DND-41 (cell line): ENCODE data around the gene FMNL3.
A peak's percentile ranks its signal among the peaks of the same experiment; 100 is the strongest.

Source experiments
- ATAC-seq: fragments of 200-7000 bp; cut with Tn5 transposase; 3 replicates; pipeline ENCODE4 v1.9.1; 2021; ENCODE audit warnings: low read depth; ENCODE audit not compliant: insufficient read depth
- DNase-seq: peaks from one replicate; pipeline ENCODE4 v3.0.0-alpha.2; 2020
- H2AFZ ChIP-seq: 2 replicates; pipeline ENCODE4 v1.6.0; 2012; ENCODE audit warnings: low read depth, low read length
- H3K27ac ChIP-seq: 2 replicates; pipeline ENCODE4 v1.5.1; 2012; ENCODE audit warnings: low read length, inconsistent platforms
- H3K27me3 ChIP-seq: fragments of 200-600 bp; sonication (generic); 2 replicates; pipeline ENCODE4 v1.6.0; 2012; ENCODE audit warnings: low read length, mild to moderate bottlenecking, inconsistent platforms; ENCODE audit not compliant: insufficient read depth, poor library complexity
- H3K36me3 ChIP-seq: 2 replicates; pipeline ENCODE4 v1.5.1; 2012; ENCODE audit warnings: low read length, inconsistent platforms; ENCODE audit not compliant: insufficient read depth
- H3K4me1 ChIP-seq: 2 replicates; pipeline ENCODE4 v1.5.1; 2012; ENCODE audit warnings: mild to moderate bottlenecking, low read length; ENCODE audit not compliant: insufficient read depth
- H3K4me2 ChIP-seq: 2 replicates; pipeline ENCODE4 v1.6.0; 2012; ENCODE audit warnings: mild to moderate bottlenecking, moderate library complexity, low read length, inconsistent platforms; ENCODE audit not compliant: insufficient read depth
- H3K4me3 ChIP-seq, 2 experiments: fragments of 200-600 bp in 1 of 2; shearing (Covaris generic) in 1 of 2; 2 replicates each; pipeline ENCODE4 v1.5.1; 2012 to 2016; ENCODE audit warnings: inconsistent platforms in 2 of 2, low read length in 2 of 2, mild to moderate bottlenecking in 2 of 2, low read depth in 1 of 2, moderate library complexity in 1 of 2
- H3K79me2 ChIP-seq: 2 replicates; pipeline ENCODE4 v1.6.0; 2012; ENCODE audit warnings: low read length, inconsistent platforms; ENCODE audit not compliant: insufficient read depth
- H3K9ac ChIP-seq: 2 replicates; pipeline ENCODE4 v1.6.0; 2012; ENCODE audit warnings: low read depth, mild to moderate bottlenecking, inconsistent platforms, low read length, moderate library complexity
- H3K9me3 ChIP-seq: 2 replicates; pipeline ENCODE4 v1.5.1; 2012; ENCODE audit warnings: low read length, moderate library complexity, mild to moderate bottlenecking, inconsistent platforms; ENCODE audit not compliant: insufficient read depth, severe bottlenecking
- H4K20me1 ChIP-seq: 2 replicates; pipeline ENCODE4 v1.6.0; 2012; ENCODE audit warnings: low read length; ENCODE audit not compliant: insufficient read depth
- EZH2 ChIP-seq: IDR thresholded peaks from 3 replicates; pipeline ENCODE4 v1.6.1; 2012; ENCODE audit warnings: borderline replicate concordance, low read depth, mild to moderate bottlenecking, moderate library complexity, low read length, inconsistent platforms; ENCODE audit not compliant: severe bottlenecking
- TF ChIP-seq, protein P1 (sequence below): IDR thresholded peaks from 2 replicates; pipeline ENCODE4 v1.5.1; 2012; ENCODE audit warnings: borderline replicate concordance, low read length, moderate library complexity, mild to moderate bottlenecking; ENCODE audit not compliant: poor library complexity, severe bottlenecking; ENCODE audit errors: extremely low read depth

Gene FMNL3

DNA sequence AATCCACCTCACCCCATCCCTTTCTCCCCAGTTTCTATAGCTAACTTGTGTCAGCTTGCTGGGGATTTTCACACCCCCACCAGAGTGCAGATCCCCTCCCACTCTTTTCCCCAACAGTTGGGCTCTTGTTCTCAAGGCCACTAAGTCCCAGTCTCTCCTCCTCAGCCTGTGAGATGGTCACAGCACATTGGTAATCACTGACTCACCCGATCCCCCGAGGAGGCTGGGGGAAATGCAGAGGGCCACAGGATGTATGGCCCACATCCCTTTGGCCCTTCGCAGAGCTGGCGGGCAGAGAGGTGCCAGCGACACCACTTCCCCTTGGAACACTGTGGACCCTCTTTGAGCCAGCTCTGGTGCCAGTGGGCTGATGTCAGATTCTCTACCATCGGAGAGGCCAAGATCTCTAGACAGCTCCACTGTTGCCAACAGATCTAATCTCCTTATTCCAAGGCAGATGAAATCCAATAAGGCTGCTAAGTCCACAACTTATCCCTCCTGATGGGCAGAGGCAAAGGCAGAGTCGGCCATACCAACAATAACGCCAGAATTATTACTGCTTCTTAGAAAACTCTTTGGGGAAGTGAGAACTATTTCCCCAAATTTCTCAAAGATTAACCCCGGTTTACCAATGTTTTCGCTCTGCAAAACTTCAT, 1.6 kb downstream of the FMNL3 start:
- Histone ChIP-seq H3K4me2 (peak overlapping the region; percentile 79), H3K27ac (peak overlapping the region; percentile 33; the same call in 1 of the 2 replicates), H3K79me2 (peaks cover 52% of the 10 kb centered on the region), H3K4me1 (peaks cover 35% of the 10 kb centered on the region), H3K9ac (peak overlapping the region; percentile 88; the same call in 1 of the 2 replicates), H3K4me3 (peak overlapping the region; percentile 74 to 85; a peak in 3 of 4 replicates), H3K36me3 (no peaks in the 10 kb centered on the region), H4K20me1 (0 out of 2 replicates have a peak, but pooled peaks cover 8% of the 10 kb centered on the region), H3K9me3 (no peaks in the 10 kb centered on the region), H3K27me3 (peaks cover 5% of the 10 kb centered on the region), H2AFZ (no peak overlapping the region)
- ATAC-seq = no peak
- no peak for DNase-seq
- no peak for TF ChIP-seq EZH2
- TF ChIP-seq, protein P1, sequence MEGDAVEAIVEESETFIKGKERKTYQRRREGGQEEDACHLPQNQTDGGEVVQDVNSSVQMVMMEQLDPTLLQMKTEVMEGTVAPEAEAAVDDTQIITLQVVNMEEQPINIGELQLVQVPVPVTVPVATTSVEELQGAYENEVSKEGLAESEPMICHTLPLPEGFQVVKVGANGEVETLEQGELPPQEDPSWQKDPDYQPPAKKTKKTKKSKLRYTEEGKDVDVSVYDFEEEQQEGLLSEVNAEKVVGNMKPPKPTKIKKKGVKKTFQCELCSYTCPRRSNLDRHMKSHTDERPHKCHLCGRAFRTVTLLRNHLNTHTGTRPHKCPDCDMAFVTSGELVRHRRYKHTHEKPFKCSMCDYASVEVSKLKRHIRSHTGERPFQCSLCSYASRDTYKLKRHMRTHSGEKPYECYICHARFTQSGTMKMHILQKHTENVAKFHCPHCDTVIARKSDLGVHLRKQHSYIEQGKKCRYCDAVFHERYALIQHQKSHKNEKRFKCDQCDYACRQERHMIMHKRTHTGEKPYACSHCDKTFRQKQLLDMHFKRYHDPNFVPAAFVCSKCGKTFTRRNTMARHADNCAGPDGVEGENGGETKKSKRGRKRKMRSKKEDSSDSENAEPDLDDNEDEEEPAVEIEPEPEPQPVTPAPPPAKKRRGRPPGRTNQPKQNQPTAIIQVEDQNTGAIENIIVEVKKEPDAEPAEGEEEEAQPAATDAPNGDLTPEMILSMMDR = no peak

DNA sequence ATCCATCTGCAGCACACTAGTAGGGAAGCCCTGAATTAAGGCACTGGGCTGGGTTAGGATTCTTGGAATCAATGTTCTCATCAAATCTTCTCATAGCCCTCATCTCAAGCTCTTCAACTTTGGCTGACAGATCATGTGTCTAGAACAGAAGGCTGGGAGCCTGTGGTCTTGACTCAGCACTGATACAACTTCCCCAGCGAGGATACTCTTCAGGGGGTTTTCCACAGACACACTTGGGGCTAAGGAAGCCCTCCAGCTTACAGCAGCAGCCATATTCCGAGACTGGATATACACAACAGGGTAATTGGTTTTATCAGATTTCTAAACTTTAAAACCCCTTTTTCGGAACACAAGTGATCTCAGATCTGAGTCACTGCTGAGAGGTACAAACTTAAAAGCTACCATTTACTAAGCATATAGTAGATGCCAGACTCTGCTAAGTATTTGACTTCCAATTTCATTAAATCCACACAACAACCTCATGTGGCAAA, 3.5 kb downstream of the FMNL3 start:
- TF ChIP-seq EZH2 = no peak
- TF ChIP-seq, protein P1 = no peak
- no peak for DNase-seq
- H3K9ac ChIP-seq = no peak overlapping the region
- H3K79me2 ChIP-seq = peaks cover 54% of the 10 kb centered on the region
- H4K20me1 ChIP-seq = peaks cover 8% of the 10 kb centered on the region; the same call in 1 of the 2 replicates
- no peaks in the 10 kb centered on the region for H3K9me3 ChIP-seq
- peaks cover 54% of the 10 kb centered on the region for H3K4me1 ChIP-seq
- H2AFZ ChIP-seq = no peak overlapping the region
- no peak overlapping the region for H3K4me2 ChIP-seq
- H3K27me3 ChIP-seq = no peaks in the 10 kb centered on the region
- H3K4me3 ChIP-seq = no peak overlapping the region
- no peaks in the 10 kb centered on the region for H3K36me3 ChIP-seq
- ATAC-seq = no peak
- no peak overlapping the region for H3K27ac ChIP-seq

DNA sequence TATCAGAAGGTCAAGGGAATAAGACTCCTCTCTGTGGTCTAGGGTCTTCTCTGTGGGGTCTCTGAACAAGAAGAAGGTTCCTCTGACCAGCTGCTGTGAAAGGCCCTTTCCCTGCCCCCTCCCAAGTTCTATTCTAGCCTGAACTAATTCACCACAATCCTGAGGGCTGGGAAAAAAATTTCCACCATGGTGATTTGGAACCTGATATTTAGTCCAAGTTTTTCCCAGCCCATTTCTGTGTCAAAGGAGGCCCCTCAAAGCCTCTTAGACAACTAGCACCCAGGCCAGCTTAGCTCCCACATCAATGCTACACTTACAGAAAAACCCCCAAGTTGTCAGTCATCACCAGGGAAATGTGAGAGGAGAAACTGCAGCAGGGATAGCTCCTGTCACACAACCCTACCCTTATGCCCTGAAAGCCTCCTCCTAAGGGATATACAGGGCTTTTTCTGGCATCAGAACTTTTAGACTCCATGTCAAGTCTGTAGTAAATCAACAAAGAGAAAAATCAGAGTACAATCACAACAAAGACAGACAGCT, 4.5 kb downstream of the FMNL3 start:
- H3K27ac ChIP-seq = peak overlapping the region; percentile 5; the same call in 1 of the 2 replicates
- H3K4me2 ChIP-seq = no peak overlapping the region
- peaks cover 57% of the 10 kb centered on the region for H3K4me1 ChIP-seq
- H3K9me3 ChIP-seq = no peaks in the 10 kb centered on the region
- ATAC-seq = no peak
- peaks cover 8% of the 10 kb centered on the region; the same call in 1 of the 2 replicates for H4K20me1 ChIP-seq
- no peaks in the 10 kb centered on the region for H3K27me3 ChIP-seq
- H3K79me2 ChIP-seq = peaks cover 60% of the 10 kb centered on the region
- no peak overlapping the region for H2AFZ ChIP-seq
- TF ChIP-seq EZH2 = no peak
- TF ChIP-seq, protein P1 = no peak
- H3K36me3 ChIP-seq = no peaks in the 10 kb centered on the region
- no peak overlapping the region for H3K4me3 ChIP-seq
- DNase-seq = no peak
- no peak overlapping the region for H3K9ac ChIP-seq
